Measurements from ENCODE around the gene RNLS.
A peak's percentile ranks its signal among the peaks of the same experiment; 100 is the strongest.

The RNLS gene

DNA sequence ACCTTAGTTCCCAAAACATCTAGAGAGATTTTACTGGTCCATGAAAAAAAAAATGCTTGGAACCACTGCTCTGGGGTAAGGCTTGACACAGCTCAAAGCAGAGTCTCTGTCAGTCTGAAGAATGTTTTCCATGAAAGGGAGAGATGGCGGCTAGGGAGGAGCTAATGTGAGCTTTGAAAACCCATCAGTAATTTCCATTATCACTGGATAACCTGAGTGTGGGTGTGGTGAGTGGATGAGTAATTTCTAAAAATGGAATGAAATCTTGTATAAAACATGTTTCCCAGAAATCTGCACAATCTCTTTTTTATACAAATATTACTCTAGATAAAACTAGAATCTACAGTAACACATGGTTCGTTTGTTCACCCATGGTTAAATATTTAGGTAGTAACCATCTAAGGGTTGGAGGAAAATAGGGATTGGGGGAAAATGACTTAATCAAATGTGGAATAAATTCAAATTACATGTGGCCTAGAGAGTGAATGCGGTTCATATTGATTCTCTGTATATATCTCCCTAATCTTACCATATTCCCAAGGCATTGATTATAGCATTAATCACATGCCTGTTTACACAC is 289.4 kb downstream of the RNLS start:
- H4K20me1 ChIP-seq, result no peaks in the 10 kb centered on the region
- H3K27ac ChIP-seq, result no peak overlapping the region
- peaks cover 39% of the 10 kb centered on the region for H3K4me1 ChIP-seq
- no peak for TF ChIP-seq Cebpa-rat (IDR thresholded peaks at IDR 0.05)
- H3K4me3 ChIP-seq, result no peak overlapping the region
- H3K4me2 ChIP-seq, result no peak overlapping the region
- no peaks in the 10 kb centered on the region for H3K9me3 ChIP-seq
- H3K36me3 ChIP-seq, result no peaks in the 10 kb centered on the region
- no peak overlapping the region for H3K9ac ChIP-seq
- H3K27me3 ChIP-seq, result no peaks in the 10 kb centered on the region

- TF ChIP-seq Cebpa-rat (IDR thresholded peaks at IDR 0.05), result no peak
These were observed 290.0 kb downstream of the RNLS start for GRCh38 chr10:88293073-88293472.

GRCh38 chr10:88292185-88292514 is 291.0 kb downstream of the RNLS start:
- H3K9ac ChIP-seq, result no peak overlapping the region
- H3K27ac ChIP-seq, result peak overlapping the region; percentile 65
- H3K4me3 ChIP-seq, result no peak overlapping the region
- no peaks in the 10 kb centered on the region for H3K27me3 ChIP-seq
- peak overlapping the region; percentile 68 for H3K4me2 ChIP-seq
- no peaks in the 10 kb centered on the region for H4K20me1 ChIP-seq
- no peak for TF ChIP-seq Cebpa-rat (IDR thresholded peaks at IDR 0.05)
- H3K9me3 ChIP-seq, result no peaks in the 10 kb centered on the region
- H3K36me3 ChIP-seq, result no peaks in the 10 kb centered on the region
- peaks cover 45% of the 10 kb centered on the region for H3K4me1 ChIP-seq

More at GRCh38 chr10:88293073-88293472, 290.0 kb downstream of the RNLS start:
- H3K36me3 ChIP-seq, result no peaks in the 10 kb centered on the region
- H3K4me2 ChIP-seq, result peak overlapping the region; percentile 68; the same call in 1 of the 2 replicates
- peaks cover 45% of the 10 kb centered on the region for H3K4me1 ChIP-seq
- no peak overlapping the region for H3K9ac ChIP-seq
- no peak overlapping the region for H3K27ac ChIP-seq
- no peaks in the 10 kb centered on the region for H3K27me3 ChIP-seq
- no peak overlapping the region for H3K4me3 ChIP-seq
- H3K9me3 ChIP-seq, result no peaks in the 10 kb centered on the region
- H4K20me1 ChIP-seq, result no peaks in the 10 kb centered on the region

DNA sequence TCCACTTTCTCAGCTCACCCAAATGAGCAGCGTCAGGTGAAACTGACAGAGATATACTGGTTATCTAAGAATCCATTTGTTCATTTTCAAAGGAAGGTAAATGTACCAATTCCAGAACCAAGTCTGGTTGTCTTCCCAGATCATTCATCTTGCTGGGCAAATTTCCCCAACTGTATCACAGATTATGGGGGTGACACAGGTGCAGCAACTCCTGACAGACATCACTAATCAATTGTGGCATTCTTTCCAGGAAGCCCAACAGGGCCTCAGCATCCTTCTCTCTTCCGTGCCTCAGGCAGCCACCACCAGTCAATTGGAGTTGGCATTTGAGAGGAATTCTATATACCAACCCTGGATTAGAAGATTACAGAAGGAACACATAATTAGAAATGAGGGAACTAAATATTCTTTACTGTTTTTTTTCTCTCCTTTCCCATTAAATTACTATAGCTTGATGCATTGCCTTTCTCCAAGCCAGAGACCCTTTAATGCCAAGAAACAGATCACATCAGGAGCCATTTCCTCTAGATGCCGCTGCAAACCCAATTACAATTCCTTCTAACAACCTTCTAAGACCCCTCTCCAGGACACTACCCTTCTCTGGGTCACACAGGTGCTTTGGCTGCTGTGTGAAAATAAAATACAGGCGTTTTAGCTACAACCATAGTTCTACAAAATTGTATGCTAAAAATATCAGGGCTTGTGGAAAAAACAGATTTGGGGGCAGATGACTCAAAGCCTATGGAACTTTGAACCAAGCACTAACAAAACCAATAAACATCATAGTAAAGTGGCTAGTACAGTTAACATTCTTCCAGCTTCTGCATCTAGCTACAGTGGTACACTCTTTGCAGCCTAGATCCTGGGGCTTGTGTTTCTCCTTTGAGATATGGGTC is 291.6 kb downstream of the RNLS start:
- no peaks in the 10 kb centered on the region for H3K36me3 ChIP-seq
- no peaks in the 10 kb centered on the region for H3K27me3 ChIP-seq
- H3K9ac ChIP-seq, result no peak overlapping the region; the same call in 1 of the 2 replicates
- peak overlapping the region; percentile 68 for H3K4me2 ChIP-seq
- TF ChIP-seq Cebpa-rat (IDR thresholded peaks at IDR 0.05), result no peak
- no peaks in the 10 kb centered on the region for H3K9me3 ChIP-seq
- H3K27ac ChIP-seq, result peak overlapping the region; percentile 65
- peaks cover 45% of the 10 kb centered on the region for H3K4me1 ChIP-seq
- H4K20me1 ChIP-seq, result no peaks in the 10 kb centered on the region
- no peak overlapping the region for H3K4me3 ChIP-seq

GRCh38 chr10:88289342-88289741 is 293.8 kb downstream of the RNLS start:
- Histone ChIP-seq H3K4me2 (peak overlapping the region; percentile 21; the same call in 1 of the 2 replicates), H3K27ac (no peak overlapping the region), H3K9me3 (no peaks in the 10 kb centered on the region), H3K9ac (no peak overlapping the region), H3K27me3 (no peaks in the 10 kb centered on the region), H3K36me3 (no peaks in the 10 kb centered on the region), H3K4me3 (no peak overlapping the region), H3K4me1 (peaks cover 56% of the 10 kb centered on the region), H4K20me1 (no peaks in the 10 kb centered on the region)
- no peak for TF ChIP-seq Cebpa-rat (IDR thresholded peaks at IDR 0.05)

GRCh38 chr10:88288320-88289059 is 294.6 kb downstream of the RNLS start:
- peaks cover 64% of the 10 kb centered on the region for H3K4me1 ChIP-seq
- H4K20me1 ChIP-seq, result no peaks in the 10 kb centered on the region
- H3K4me2 ChIP-seq, result peak overlapping the region; percentile 21
- H3K4me3 ChIP-seq, result no peak overlapping the region
- no peaks in the 10 kb centered on the region for H3K27me3 ChIP-seq
- no peaks in the 10 kb centered on the region for H3K9me3 ChIP-seq
- no peak for TF ChIP-seq Cebpa-rat (IDR thresholded peaks at IDR 0.05)
- H3K9ac ChIP-seq, result no peak overlapping the region
- no peaks in the 10 kb centered on the region for H3K36me3 ChIP-seq
- no peak overlapping the region for H3K27ac ChIP-seq

- H3K27ac ChIP-seq, result no peak overlapping the region
- no peaks in the 10 kb centered on the region for H3K36me3 ChIP-seq
- no peaks in the 10 kb centered on the region for H3K9me3 ChIP-seq
- H3K4me3 ChIP-seq, result no peak overlapping the region
- no peaks in the 10 kb centered on the region for H4K20me1 ChIP-seq
- no peak overlapping the region for H3K4me2 ChIP-seq
- H3K4me1 ChIP-seq, result peaks cover 60% of the 10 kb centered on the region
- no peak for TF ChIP-seq Cebpa-rat (IDR thresholded peaks at IDR 0.05)
- H3K27me3 ChIP-seq, result no peaks in the 10 kb centered on the region
- no peak overlapping the region for H3K9ac ChIP-seq
These were observed 297.1 kb downstream of the RNLS start for GRCh38 chr10:88286030-88286429.

- Histone ChIP-seq H3K9me3 (no peaks in the 10 kb centered on the region), H3K27ac (no peak overlapping the region), H3K4me1 (peaks cover 50% of the 10 kb centered on the region), H3K36me3 (no peaks in the 10 kb centered on the region), H3K4me3 (no peak overlapping the region), H3K27me3 (no peaks in the 10 kb centered on the region), H3K4me2 (peak overlapping the region; percentile 28), H4K20me1 (no peaks in the 10 kb centered on the region), H3K9ac (no peak overlapping the region)
- TF ChIP-seq Cebpa-rat (IDR thresholded peaks at IDR 0.05), result no peak
These were observed 301.3 kb downstream of the RNLS start for GRCh38 chr10:88281592-88282347.

GRCh38 chr10:88280518-88280917 is 302.6 kb downstream of the RNLS start:
- no peaks in the 10 kb centered on the region for H4K20me1 ChIP-seq
- peaks cover 50% of the 10 kb centered on the region for H3K4me1 ChIP-seq
- no peak overlapping the region for H3K27ac ChIP-seq
- TF ChIP-seq Cebpa-rat (IDR thresholded peaks at IDR 0.05), result no peak
- H3K9me3 ChIP-seq, result no peaks in the 10 kb centered on the region
- no peaks in the 10 kb centered on the region for H3K27me3 ChIP-seq
- H3K4me3 ChIP-seq, result no peak overlapping the region
- no peak overlapping the region for H3K9ac ChIP-seq
- no peaks in the 10 kb centered on the region for H3K36me3 ChIP-seq
- no peak overlapping the region for H3K4me2 ChIP-seq

Measured in BLaER1 (cell line).